Karpas-422 (cell line): Measurements from ENCODE around the gene VILL. TPM values are rescaled to one million over a fixed set of nuclear protein-coding genes. Genes with fewer than 3 reads are reported as not detected.
A peak's percentile ranks its signal among the peaks of the same experiment; 100 is the strongest.

Experiments
- DNase-seq: peaks from one replicate; pipeline ENCODE4 v3.0.0-alpha.2; 2015
- H2AFZ ChIP-seq: fragments of 200-600 bp; sonication (generic); 2 replicates; pipeline ENCODE4 v1.6.1; 2014; ENCODE audit warnings: antibody characterized with exemption, low read length, mixed read lengths
- H3K27ac ChIP-seq: fragments of 200-600 bp; sonication (generic); 2 replicates; pipeline ENCODE4 v1.5.1; 2014; ENCODE audit warnings: mild to moderate bottlenecking, low read length, moderate library complexity
- H3K27me3 ChIP-seq: fragments of 200-600 bp; sonication (generic); 2 replicates; pipeline ENCODE4 v1.6.1; 2014; ENCODE audit warnings: low read length, mixed read lengths
- H3K36me3 ChIP-seq: fragments of 200-600 bp; sonication (generic); 2 replicates; pipeline ENCODE4 v1.6.1; 2014; ENCODE audit warnings: low read length, mixed read lengths; ENCODE audit not compliant: insufficient read depth
- H3K4me1 ChIP-seq: fragments of 200-600 bp; sonication (generic); 2 replicates; pipeline ENCODE4 v1.6.1; 2014; ENCODE audit warnings: mild to moderate bottlenecking, low read length, mixed read lengths
- H3K4me2 ChIP-seq: fragments of 200-600 bp; sonication (generic); 2 replicates; pipeline ENCODE4 v1.6.1; 2014; ENCODE audit warnings: low read length, low read depth, mild to moderate bottlenecking; ENCODE audit not compliant: poor library complexity, severe bottlenecking
- H3K4me3 ChIP-seq: fragments of 200-600 bp; sonication (generic); 2 replicates; pipeline ENCODE4 v1.5.1; 2014; ENCODE audit warnings: mild to moderate bottlenecking, antibody characterized with exemption, low read length, mixed read lengths
- H3K79me2 ChIP-seq: fragments of 200-600 bp; sonication (generic); 2 replicates; pipeline ENCODE4 v1.6.1; 2014; ENCODE audit warnings: mild to moderate bottlenecking, low read length, mixed read lengths
- H3K9ac ChIP-seq: fragments of 200-600 bp; sonication (generic); 2 replicates; pipeline ENCODE4 v1.6.0; 2014; ENCODE audit warnings: low read length
- H3K9me2 ChIP-seq: fragments of 200-600 bp; sonication (generic), shearing (Covaris generic); replicated peaks from 2 replicates; pipeline ENCODE4 v1.6.0; 2014; ENCODE audit warnings: mild to moderate bottlenecking, low read length, moderate library complexity; ENCODE audit not compliant: insufficient read depth
- H3K9me3 ChIP-seq: fragments of 300-700, 200-600 bp; sonication (generic); 2 replicates; pipeline ENCODE4 v1.6.1; 2014; ENCODE audit warnings: low read length, mixed read lengths
- H4K20me1 ChIP-seq: fragments of 200-600 bp; sonication (generic); 2 replicates; pipeline ENCODE4 v1.6.1; 2014; ENCODE audit warnings: mild to moderate bottlenecking, antibody characterized with exemption, low read length, low read depth; ENCODE audit not compliant: insufficient read depth
- total RNA-seq: library from RNA; depleted of rRNA; stranded (reverse); fragments of >200 nt; shearing (Covaris generic); gene quantifications from 2 replicates; pipeline ENCODE4 v1.2.3, GENCODE V29; 2014; ENCODE audit warnings: low replicate concordance

The VILL gene
- total RNA-seq, 1 experiment from 2014 or later: 9.7 TPM

GRCh38 chr3:37974121-37975083, 16.2 kb upstream of the VILL start:
- no peaks in the 10 kb centered on the region for H3K36me3 ChIP-seq
- no peaks in the 10 kb centered on the region for H3K4me1 ChIP-seq
- H3K4me2 ChIP-seq: no peak overlapping the region
- H3K9ac ChIP-seq: no peak overlapping the region
- no peaks in the 10 kb centered on the region for H3K27me3 ChIP-seq
- no peaks in the 10 kb centered on the region for H3K79me2 ChIP-seq
- no peak overlapping the region for H3K4me3 ChIP-seq
- no peak overlapping the region for H3K27ac ChIP-seq
- no peaks in the 10 kb centered on the region for H4K20me1 ChIP-seq
- no peaks in the 10 kb centered on the region for H3K9me2 ChIP-seq
- peak; percentile 86 for DNase-seq
- no peaks in the 10 kb centered on the region for H3K9me3 ChIP-seq
- H2AFZ ChIP-seq: no peak overlapping the region

- no peak overlapping the region for H2AFZ ChIP-seq
- no peaks in the 10 kb centered on the region for H3K79me2 ChIP-seq
- no peaks in the 10 kb centered on the region for H3K27me3 ChIP-seq
- DNase-seq: no peak
- H3K9me2 ChIP-seq: no peaks in the 10 kb centered on the region
- H3K9me3 ChIP-seq: no peaks in the 10 kb centered on the region
- H3K9ac ChIP-seq: no peak overlapping the region
- H3K4me2 ChIP-seq: no peak overlapping the region
- no peaks in the 10 kb centered on the region for H3K4me1 ChIP-seq
- no peaks in the 10 kb centered on the region for H4K20me1 ChIP-seq
- H3K36me3 ChIP-seq: no peaks in the 10 kb centered on the region
- H3K4me3 ChIP-seq: no peak overlapping the region
- H3K27ac ChIP-seq: no peak overlapping the region
Measured at GRCh38 chr3:37979541-37980461, 10.8 kb upstream of the VILL start.

- Histone ChIP-seq H3K4me2 (no peak overlapping the region), H4K20me1 (no peaks in the 10 kb centered on the region), H3K9me2 (no peaks in the 10 kb centered on the region)
Measured at GRCh38 chr3:37980462-37981347, 9.9 kb upstream of the VILL start.

DNA sequence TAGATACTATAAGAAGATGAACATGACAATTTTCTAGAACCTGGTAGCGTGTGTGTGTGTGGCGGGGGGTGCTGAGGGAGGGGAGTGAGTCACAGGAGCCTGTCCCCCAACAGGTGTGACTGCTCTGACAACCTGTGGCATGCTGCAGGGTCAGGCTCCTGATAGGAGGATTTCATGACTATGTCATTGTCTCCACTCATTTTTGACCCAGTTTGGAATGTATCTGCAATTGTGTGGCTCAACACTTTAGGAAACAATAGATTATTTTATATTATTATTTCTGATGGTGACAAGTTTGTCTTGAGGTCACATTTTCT, 9.3 kb upstream of the VILL start:
- H3K27ac ChIP-seq: no peak overlapping the region
- no peaks in the 10 kb centered on the region for H3K9me2 ChIP-seq
- H3K36me3 ChIP-seq: no peaks in the 10 kb centered on the region
- no peak overlapping the region for H3K4me2 ChIP-seq
- no peak overlapping the region for H2AFZ ChIP-seq
- H3K9me3 ChIP-seq: no peaks in the 10 kb centered on the region
- H3K27me3 ChIP-seq: no peaks in the 10 kb centered on the region
- no peaks in the 10 kb centered on the region for H3K4me1 ChIP-seq
- no peak overlapping the region for H3K9ac ChIP-seq
- H4K20me1 ChIP-seq: no peaks in the 10 kb centered on the region
- H3K79me2 ChIP-seq: no peaks in the 10 kb centered on the region
- no peak for DNase-seq
- H3K4me3 ChIP-seq: no peak overlapping the region

More at GRCh38 chr3:37980462-37981347, 9.9 kb upstream of the VILL start:
- Histone ChIP-seq H3K79me2 (no peaks in the 10 kb centered on the region), H3K27ac (no peak overlapping the region), H3K9ac (no peak overlapping the region), H3K27me3 (no peaks in the 10 kb centered on the region), H3K4me1 (no peaks in the 10 kb centered on the region), H3K4me3 (no peak overlapping the region), H3K36me3 (no peaks in the 10 kb centered on the region), H3K9me3 (no peaks in the 10 kb centered on the region), H2AFZ (no peak overlapping the region)
- DNase-seq: no peak

DNA sequence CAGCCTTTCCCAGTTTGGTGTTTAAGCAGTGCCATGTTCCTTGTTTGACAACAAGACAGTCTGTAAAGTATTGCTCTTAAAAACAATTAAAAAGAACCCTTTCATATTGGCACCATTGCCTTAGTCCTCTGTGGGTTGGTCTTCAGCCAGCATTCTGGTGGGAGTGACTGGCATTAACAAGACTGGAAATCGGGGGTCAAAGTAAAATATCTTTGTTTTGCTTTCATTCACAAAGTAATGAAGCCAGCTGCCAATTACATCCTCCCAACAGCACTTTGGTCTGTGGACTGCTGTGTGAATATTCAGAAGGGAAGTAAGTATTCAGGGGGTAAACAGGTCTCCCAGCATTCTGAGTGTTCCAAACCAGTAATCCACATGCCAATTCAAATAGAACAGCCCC, 8.3 kb upstream of the VILL start:
- Histone ChIP-seq H3K4me2 (no peak overlapping the region), H3K4me1 (no peaks in the 10 kb centered on the region), H3K36me3 (no peaks in the 10 kb centered on the region), H3K27ac (no peak overlapping the region), H2AFZ (no peak overlapping the region), H3K9me3 (no peaks in the 10 kb centered on the region), H3K4me3 (no peak overlapping the region), H4K20me1 (no peaks in the 10 kb centered on the region), H3K27me3 (no peaks in the 10 kb centered on the region), H3K79me2 (no peaks in the 10 kb centered on the region), H3K9ac (no peak overlapping the region), H3K9me2 (no peaks in the 10 kb centered on the region)
- DNase-seq: no peak

DNA sequence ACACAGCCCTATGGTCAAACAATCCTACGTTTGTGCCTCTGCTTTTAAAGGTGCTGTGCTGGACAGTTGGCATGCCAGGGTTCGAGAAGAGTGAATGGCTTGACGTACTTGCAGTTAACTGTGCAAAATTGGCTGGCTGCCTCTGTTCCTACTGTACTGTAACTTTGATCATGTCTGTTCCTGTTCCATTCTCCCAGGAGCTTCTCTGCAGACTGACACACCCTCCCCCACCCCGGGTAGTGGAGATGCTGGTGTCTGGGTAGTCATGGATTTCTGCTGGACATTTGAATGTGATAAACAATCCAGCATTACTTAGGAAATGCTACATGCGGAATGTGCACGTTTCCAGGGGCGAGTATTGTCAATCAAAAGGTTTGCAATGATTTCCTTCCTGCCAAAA, 6.5 kb upstream of the VILL start:
- Histone ChIP-seq H3K36me3 (no peaks in the 10 kb centered on the region), H3K4me1 (no peaks in the 10 kb centered on the region), H3K9me2 (no peaks in the 10 kb centered on the region), H3K79me2 (no peaks in the 10 kb centered on the region), H3K4me3 (no peak overlapping the region), H4K20me1 (no peaks in the 10 kb centered on the region), H3K9ac (no peak overlapping the region), H3K4me2 (no peak overlapping the region), H3K9me3 (no peaks in the 10 kb centered on the region), H3K27me3 (no peaks in the 10 kb centered on the region), H3K27ac (no peak overlapping the region), H2AFZ (no peak overlapping the region)
- DNase-seq: no peak

DNA sequence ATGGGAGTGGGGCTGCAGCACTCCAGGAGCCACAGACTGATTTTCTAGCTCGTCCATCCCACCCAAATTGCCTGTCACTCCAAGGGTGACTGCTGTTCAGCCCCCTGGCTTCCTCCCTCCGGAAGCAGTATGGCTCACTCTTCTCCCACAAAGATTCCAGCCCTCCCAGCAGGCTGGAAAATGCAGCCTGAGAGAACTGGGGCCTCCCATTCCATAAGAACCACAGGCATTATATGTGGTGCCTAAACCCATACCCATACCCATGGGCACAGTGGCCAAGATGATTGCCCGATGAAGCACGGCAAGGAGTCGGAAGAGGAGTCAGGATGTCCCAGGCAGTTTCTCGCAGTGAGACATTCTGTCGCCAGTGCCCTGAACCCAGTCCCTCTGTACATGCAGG, 6.0 kb upstream of the VILL start:
- H3K79me2 ChIP-seq: no peaks in the 10 kb centered on the region
- H4K20me1 ChIP-seq: no peaks in the 10 kb centered on the region
- no peaks in the 10 kb centered on the region for H3K9me3 ChIP-seq
- no peaks in the 10 kb centered on the region for H3K4me1 ChIP-seq
- H3K27me3 ChIP-seq: no peaks in the 10 kb centered on the region
- no peak overlapping the region for H3K4me2 ChIP-seq
- H2AFZ ChIP-seq: no peak overlapping the region
- no peaks in the 10 kb centered on the region for H3K9me2 ChIP-seq
- no peaks in the 10 kb centered on the region for H3K36me3 ChIP-seq
- DNase-seq: no peak
- H3K4me3 ChIP-seq: no peak overlapping the region
- H3K27ac ChIP-seq: no peak overlapping the region
- no peak overlapping the region for H3K9ac ChIP-seq
